ENCODE measurements around the gene PADI1. TPM values are rescaled to one million over a fixed set of nuclear protein-coding genes. Genes with fewer than 3 reads are reported as not detected.

The PADI1 gene
- total and polyA plus RNA-seq, 2 of the 8 experiments (the other 6 are each of a cell fraction or from before 2014, with no cell fraction given) = 0.20 to 0.30 TPM

DNA sequence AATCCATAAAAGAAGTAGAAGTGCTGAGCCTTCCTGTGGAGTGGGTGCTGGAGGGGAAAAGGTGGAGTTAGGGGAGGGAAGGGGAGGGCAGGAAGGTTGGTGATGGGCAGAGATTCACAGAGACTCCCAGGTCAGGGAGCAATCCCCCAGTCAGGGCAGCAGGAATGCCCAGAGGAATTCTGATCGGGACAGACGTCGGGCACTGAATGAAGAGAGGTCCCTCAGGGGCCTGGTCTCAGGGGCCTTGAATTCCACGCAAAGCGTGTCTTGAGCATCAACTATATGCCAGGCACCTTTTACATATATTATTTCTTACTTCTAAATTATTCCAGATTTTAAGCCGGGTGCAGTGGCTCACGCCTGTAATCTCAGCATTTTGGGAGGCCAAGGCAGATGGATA lies 7.2 kb upstream of the PADI1 start:
- ChIA-PET POLR2A (ENCODE audit: partially characterized antibody) (no interaction called here), CTCF (ENCODE audit: partially characterized antibody) (no interaction called here)
- H3K36me3 ChIP-seq (ENCODE audit: control insufficient read depth in 2 of 4, insufficient read depth in 4 of 4, low read length in 3 of 4) = no peaks in the 10 kb centered on the region
- H3K27ac ChIP-seq (ENCODE audit: low read depth, low read length) = no peak overlapping the region
- no peaks in the 10 kb centered on the region for H3K9me3 ChIP-seq (ENCODE audit: insufficient read depth in 2 of 2, low read depth in 1 of 2, low read length in 1 of 2)
- H3K4me2 ChIP-seq (ENCODE audit: insufficient read depth in 1 of 2, low read depth in 2 of 2, low read length in 2 of 2) = no peak overlapping the region
- H2AK5ac ChIP-seq (ENCODE audit: low read depth, low read length) = no peak overlapping the region
- H4K8ac ChIP-seq (ENCODE audit: extremely low read depth, insufficient read depth, low read length) = no peak overlapping the region
- H2BK12ac ChIP-seq (ENCODE audit: low read depth, low read length) = no peak overlapping the region
- no peaks in the 10 kb centered on the region for H4K20me1 ChIP-seq (replicated peaks in 1 of 2; ENCODE audit: control insufficient read depth in 1 of 2, insufficient read depth in 2 of 2, low read length in 2 of 2)
- no peaks in the 10 kb centered on the region for H3K79me1 ChIP-seq (ENCODE audit: low read depth, low read length)
- no peak overlapping the region for H3K4ac ChIP-seq (replicated peaks; ENCODE audit: insufficient read length, low read depth, low read length)
- no peaks in the 10 kb centered on the region; a peak in 1 of 7 replicates for H3K4me1 ChIP-seq (replicated peaks in 1 of 4; ENCODE audit: control insufficient read depth in 3 of 4, insufficient read depth in 4 of 4, low read length in 3 of 4)
- H3K23me2 ChIP-seq (ENCODE audit: low read depth, low read length) = no peaks in the 10 kb centered on the region
- H3K9ac ChIP-seq (replicated peaks in 1 of 4; ENCODE audit: extremely low read depth in 1 of 4, low read depth in 3 of 4, low read length in 3 of 4) = no peak overlapping the region
- H3K27me3 ChIP-seq (replicated peaks in 1 of 4; ENCODE audit: control insufficient read depth in 3 of 4, extremely low read depth in 1 of 4, insufficient read depth in 3 of 4, low read length in 3 of 4) = no peaks in the 10 kb centered on the region
- no peak overlapping the region for H2BK5ac ChIP-seq (ENCODE audit: low read depth, low read length)
- no peak overlapping the region for H4K91ac ChIP-seq (replicated peaks; ENCODE audit: insufficient read length, low read length)
- H4K5ac ChIP-seq (ENCODE audit: insufficient read length, low read depth, low read length) = no peak overlapping the region
- H3K14ac ChIP-seq (ENCODE audit: insufficient read length) = no peak overlapping the region
- no peak overlapping the region for H2BK15ac ChIP-seq (ENCODE audit: low read length)
- FAIRE-seq (no peak), DNase-seq (ENCODE audit: low read depth in 1 of 2, low spot score in 2 of 2) (no peak)
- H3K23ac ChIP-seq (ENCODE audit: insufficient read length) = no peak overlapping the region
- H3K56ac ChIP-seq (replicated peaks; ENCODE audit: insufficient read length, low read depth, low read length) = no peak overlapping the region
- H3K4me3 ChIP-seq (ENCODE audit: extremely low read depth in 1 of 4, insufficient read depth in 2 of 4, low read depth in 3 of 4, low read length in 4 of 4) = no peak overlapping the region
- H3K18ac ChIP-seq (ENCODE audit: extremely low read depth, low read length) = no peak overlapping the region
- no peak overlapping the region for H2BK120ac ChIP-seq (replicated peaks; ENCODE audit: low read depth, low read length)
- no peaks in the 10 kb centered on the region for H3K79me2 ChIP-seq (ENCODE audit: control insufficient read depth in 1 of 2, insufficient read depth in 2 of 2, low read length in 2 of 2)
- WGBS, 2 experiments (ENCODE audit: extremely low coverage in 1 of 2, insufficient coverage in 1 of 2, insufficient read length in 1 of 2, insufficient replicate concordance in 2 of 2, low coverage in 1 of 2, low lambda C conversion rate in 2 of 2, missing lambda C conversion rate in 1 of 2) = 89% methylated on average over 7 of the region's 7 CpGs; no CpG with 5 or more reads in 1 of the 2 experiments
- no peak overlapping the region for H2BK20ac ChIP-seq (ENCODE audit: low read length)
- no peak overlapping the region for H2AFZ ChIP-seq (ENCODE audit: low read length)
- TF ChIP-seq SP2 (IDR thresholded peaks at IDR 0.05; ENCODE audit: low read length) (no peak), BCL11A (IDR thresholded peaks at IDR 0.05; ENCODE audit: low read depth in 2 of 2, low read length in 2 of 2) (no peak), YY1 (IDR thresholded peaks at IDR 0.05; ENCODE audit: low read depth, low read length) (no peak), RFX5 (IDR thresholded peaks at IDR 0.05; ENCODE audit: borderline replicate concordance, low read depth, low read length) (no peak), CEBPB (IDR thresholded peaks at IDR 0.05; ENCODE audit: low read depth, low read length) (no peak), CBX8 (IDR thresholded peaks at IDR 0.05; ENCODE audit: borderline replicate concordance, low read depth, low read length) (no peak)
